K562 (cell line): ENCODE data around the gene KCNMB2. TPM values are rescaled to one million over a fixed set of nuclear protein-coding genes. Genes with fewer than 3 reads are reported as not detected.

Source experiments
- ATAC-seq: fragments of 200-7000 bp; cut with Tn5 transposase; 3 replicates; pipeline ENCODE4 v1.9.1; 2020; ENCODE audit warnings: moderate library complexity
- BruUV-seq: library from RNA; stranded (reverse); fragments of 400-500 nt; replicated peaks from 2 replicates; lab custom pipeline; 2021; lab: Mats Ljungman, UMichigan
- CTCF ChIA-PET: fragments of 300-600 bp; formaldehyde crosslinking; extraction: SDS; loops from one replicate; lab custom pipeline; 2021; ENCODE audit warnings: low intra/inter-chr PET ratio; lab: Yijun Ruan, JAX
- POLR2A ChIA-PET: fragments of 300-600, 350-650 bp; sonication (Branson Sonifier 250); formaldehyde crosslinking; extraction: SDS; loops from one replicate; lab custom pipeline; 2021; ENCODE audit warnings: antibody characterized with exemption, inconsistent platforms; lab: Yijun Ruan, JAX
- DNase-seq, 4 experiments: peaks; one replicate each; pipeline versions ENCODE4 v3.0.0 to v3.0.0-alpha.2; 2011 to 2018; ENCODE audit warnings: low spot score in 3 of 4, mixed read lengths in 3 of 4; ENCODE audit errors: extremely low read depth in 1 of 4
- FAIRE-seq: peaks from 2 replicates; lab custom pipeline; 2011; peaks lifted over from hg19 to GRCh38; lab: Jason Lieb, UNC
- H2AFZ ChIP-seq: 2 replicates; pipeline ENCODE4 v1.6.0; 2011; ENCODE audit warnings: low read depth, low read length, control low read depth, inconsistent platforms
- H3K27ac ChIP-seq: fragments of 200-600 bp; 3 replicates; pipeline ENCODE4 v1.8.0; 2011; ENCODE audit warnings: low read depth, mild to moderate bottlenecking, control low read depth, inconsistent platforms, low read length, moderate library complexity, mixed read lengths; ENCODE audit errors: extremely low read depth
- H3K27me3 ChIP-seq, 2 experiments: fragments of 300-600 bp in 1 of 2; 2 replicates in 1 of 2; 3 replicates in 1 of 2; pipeline versions ENCODE4 v1.6.0 to v1.8.0; 2011; ENCODE audit warnings: inconsistent platforms in 2 of 2, low read length in 2 of 2, mild to moderate bottlenecking in 1 of 2, mixed read lengths in 1 of 2, moderate library complexity in 1 of 2; ENCODE audit not compliant: control insufficient read depth in 2 of 2, insufficient read depth in 2 of 2
- H3K36me3 ChIP-seq: fragments of 300-600 bp; 3 replicates; pipeline ENCODE4 v1.8.0; 2011; ENCODE audit warnings: mild to moderate bottlenecking, low read length, inconsistent platforms; ENCODE audit not compliant: control insufficient read depth, insufficient read depth
- H3K4me1 ChIP-seq, 2 experiments: fragments of 200-600 bp in 1 of 2; replicated peaks in 1 of 2; 2 replicates in 1 of 2; 3 replicates in 1 of 2; pipeline versions ENCODE4 v1.5.1 to v1.8.0; 2011; ENCODE audit warnings: inconsistent platforms in 2 of 2, low read length in 2 of 2, mild to moderate bottlenecking in 1 of 2, mixed read lengths in 1 of 2, moderate library complexity in 1 of 2; ENCODE audit not compliant: control insufficient read depth in 2 of 2, insufficient read depth in 2 of 2
- H3K4me2 ChIP-seq: 2 replicates; pipeline ENCODE4 v1.6.1; 2011; ENCODE audit warnings: low read length, control low read depth, inconsistent platforms, mixed read lengths; ENCODE audit not compliant: insufficient read depth
- H3K4me3 ChIP-seq: fragments of 200-600 bp; sonication (generic), shearing (Covaris generic); 2 replicates; pipeline ENCODE4 v1.5.1; 2016; ENCODE audit warnings: control low read depth, inconsistent platforms
- H3K79me2 ChIP-seq: fragments of 200-600 bp; 3 replicates; pipeline ENCODE4 v1.8.0; 2011; ENCODE audit warnings: low read length, inconsistent platforms; ENCODE audit not compliant: control insufficient read depth, insufficient read depth
- H3K9ac ChIP-seq, 2 experiments: 2 replicates each; pipeline versions ENCODE4 v1.6.0 to v1.6.1; 2011; ENCODE audit warnings: low read depth in 2 of 2, low read length in 2 of 2, control low read depth in 1 of 2, inconsistent platforms in 1 of 2, mild to moderate bottlenecking in 1 of 2, mixed read lengths in 1 of 2; ENCODE audit not compliant: insufficient read depth in 1 of 2
- H3K9me1 ChIP-seq: one replicate; pipeline ENCODE4 v1.6.0; 2011; ENCODE audit warnings: inconsistent platforms, mild to moderate bottlenecking, low read length, moderate library complexity; ENCODE audit not compliant: control insufficient read depth, insufficient read depth
- H3K9me3 ChIP-seq: replicated peaks from 2 replicates; pipeline ENCODE4 v1.5.1; 2011; ENCODE audit warnings: low read depth, low read length, inconsistent platforms; ENCODE audit not compliant: control insufficient read depth, insufficient read depth
- H4K20me1 ChIP-seq: replicated peaks from 2 replicates; pipeline ENCODE4 v1.6.1; 2011; ENCODE audit warnings: low read length, inconsistent platforms, mixed read lengths; ENCODE audit not compliant: control insufficient read depth, insufficient read depth
- ADNP ChIP-seq: fragments of 200-800 bp; sonication (Bioruptor generic); IDR thresholded peaks from 2 replicates; pipeline ENCODE4 v1.6.1; 2016; ENCODE audit warnings: missing genetic modification characterization, missing compliant biosample characterization
- CBX3 ChIP-seq, 2 experiments: IDR thresholded peaks; 1 replicate in 1 of 2; 2 replicates in 1 of 2; pipeline ENCODE4 v1.6.1; 2012; ENCODE audit warnings: inconsistent platforms in 2 of 2, low read length in 2 of 2, borderline replicate concordance in 1 of 2, control low read depth in 1 of 2
- CXXC5 ChIP-seq: fragments of 250-450 bp; sonication (Bioruptor Pico); IDR thresholded peaks from 2 replicates; pipeline ENCODE4 v1.8.0; 2022; ENCODE audit warnings: inconsistent platforms, mild to moderate bottlenecking, moderate library complexity
- KAT7 ChIP-seq: sonication (generic); formaldehyde crosslinking; IDR thresholded peaks from 2 replicates; pipeline ENCODE4 v1.8.0; 2022; ENCODE audit warnings: missing genetic modification reagents, mild to moderate bottlenecking, borderline replicate concordance
- LARP7 ChIP-seq: fragments of 450-650 bp; IDR thresholded peaks from 2 replicates; pipeline ENCODE4 v1.6.1; 2016
- MAZ ChIP-seq, 2 experiments: fragments of 450-650 bp in 1 of 2; sonication (generic) in 1 of 2; formaldehyde crosslinking; IDR thresholded peaks in 1 of 2; conservative IDR thresholded peaks in 1 of 2; 2 replicates each; pipeline versions ENCODE4 v1.4.0 to v1.5.0; 2020; ENCODE audit warnings: mild to moderate bottlenecking in 1 of 2, missing genetic modification reagents in 1 of 2
- PCBP1 ChIP-seq: fragments of 200-400 bp; formaldehyde crosslinking; IDR thresholded peaks from 2 replicates; pipeline ENCODE4 v1.6.1; 2018; ENCODE audit warnings: mild to moderate bottlenecking, low read depth, low read length; ENCODE audit not compliant: poor library complexity, severe bottlenecking
- STAT5B ChIP-seq: fragments of 250-450 bp; sonication (Bioruptor Pico); IDR thresholded peaks from 2 replicates; pipeline ENCODE4 v1.8.0; 2021; ENCODE audit warnings: mild to moderate bottlenecking, inconsistent platforms
- TAF9B ChIP-seq: fragments of 450-650 bp; IDR thresholded peaks from 2 replicates; pipeline ENCODE4 v1.6.1; 2018; ENCODE audit warnings: mild to moderate bottlenecking; ENCODE audit not compliant: partially characterized antibody
- ZBTB1 ChIP-seq: sonication (generic); formaldehyde crosslinking; IDR thresholded peaks from 2 replicates; pipeline ENCODE4 v1.8.1; 2023; ENCODE audit warnings: missing genetic modification reagents, low read depth, mild to moderate bottlenecking, borderline replicate concordance
- ZNF184 ChIP-seq: sonication (generic); formaldehyde crosslinking; IDR thresholded peaks from 2 replicates; pipeline ENCODE4 v1.5.0; 2020; ENCODE audit warnings: missing genetic modification reagents
- ZNF551 ChIP-seq: fragments of 250-450 bp; sonication (Bioruptor Pico); IDR thresholded peaks from 2 replicates; pipeline ENCODE4 v1.5.0; 2021; ENCODE audit warnings: mild to moderate bottlenecking, moderate library complexity
- WGBS: fragments of 100-300 bp; shearing (Covaris generic); methylation state at CpG from one replicate; pipeline ENCODE4 v1.1.6; 2016; ENCODE audit warnings: low coverage, mixed read lengths; ENCODE audit not compliant: insufficient coverage; ENCODE audit errors: missing lambda C conversion rate; 5-methylcytosine and 5-hydroxymethylcytosine counted together
- in situ Hi-C: fragments of 300-500 bp; cut with MboI; formaldehyde crosslinking; loops from 4 replicates; pipeline ENCODE4 v1.15.0; 2018; ENCODE audit warnings: inconsistent platforms, mixed read lengths
- intact Hi-C: fragments of 100-400 bp; cut with micrococcal nuclease; formaldehyde crosslinking; loops from 2 replicates; pipeline ENCODE4 v1.14.2; 2022
- polyA plus RNA-seq, 8 experiments: library from polyadenylated mRNA; depleted of rRNA in 4 of 8; stranded (reverse) in 5 of 8; unstranded in 3 of 8; fragments of >200 nt; fragmentation: Nextera tagmentation in 2 of 8; fragmentation: Illumina TruSeq in 1 of 8; extraction: Ambion mirVana in 2 of 8; extraction: Trizol in 1 of 8; gene quantifications; 2 replicates each; pipeline versions ENCODE4 v1.2.1 to v1.2.3, GENCODE V29; 2011 to 2014; ENCODE audit warnings: inconsistent platforms in 1 of 8, missing spikeins in 1 of 8
- total RNA-seq, 7 experiments: library from RNA; depleted of rRNA in 6 of 7; stranded (reverse); fragments of >200 nt in 6 of 7; fragmentation: Illumina TruSeq in 2 of 7; extraction: Trizol in 2 of 7; gene quantifications; 2 replicates each; pipeline versions ENCODE4 v1.2.1 to v1.2.3, GENCODE V29; 2011 to 2021; ENCODE audit warnings: low replicate concordance in 1 of 7
- TF ChIP-seq, protein P1 (sequence below): sonication (generic); formaldehyde crosslinking; IDR thresholded peaks from 2 replicates; pipeline ENCODE4 v1.8.1; 2023; ENCODE audit warnings: mild to moderate bottlenecking, missing genetic modification reagents
- TF ChIP-seq, protein P2 (sequence below): fragments of 450-650 bp; IDR thresholded peaks from 2 replicates; pipeline ENCODE4 v1.6.1; 2016; ENCODE audit warnings: antibody characterized with exemption
- TF ChIP-seq, protein P3 (sequence below): fragments of 450-650 bp; IDR thresholded peaks from 2 replicates; pipeline ENCODE4 v1.6.1; 2017; ENCODE audit warnings: antibody characterized with exemption
- TF ChIP-seq, protein P4 (sequence below): fragments of 250-450 bp; sonication (Bioruptor Pico); IDR thresholded peaks from 2 replicates; pipeline ENCODE4 v1.8.0; 2022; ENCODE audit warnings: inconsistent platforms

Gene KCNMB2
- total and polyA plus RNA-seq, 9 of the 15 experiments (the other 6 are each of a cell fraction or from before 2014, with no cell fraction given) = 0.04 to 0.15 TPM; not detected in 7

DNA sequence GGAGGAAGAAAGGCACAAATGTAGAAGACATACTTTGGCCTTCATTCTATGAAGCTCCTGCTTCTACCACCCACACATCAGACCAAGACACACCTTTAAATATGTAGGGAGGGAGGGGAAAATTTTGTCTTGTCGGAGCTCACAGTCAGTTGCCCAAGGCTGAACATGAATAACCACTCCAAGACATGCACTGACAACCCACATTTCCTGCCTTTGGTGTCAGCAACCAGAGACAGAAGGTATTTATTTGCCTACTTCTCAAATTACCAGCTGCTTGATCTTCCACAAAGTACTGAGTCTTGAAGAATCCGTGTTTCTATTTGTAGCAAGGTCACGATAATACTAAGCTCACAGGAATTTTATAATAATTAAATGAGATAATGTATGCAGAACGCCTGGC is 169.7 kb downstream of the KCNMB2 start:
- DNase-seq = no peak

More for the DNA sequence above, 169.7 kb downstream of the KCNMB2 start:
- Histone ChIP-seq H4K20me1 (no peaks in the 10 kb centered on the region), H3K4me3 (no peak overlapping the region), H3K9me1 (no peaks in the 10 kb centered on the region), H3K36me3 (no peaks in the 10 kb centered on the region), H3K79me2 (no peaks in the 10 kb centered on the region), H3K9ac (no peak overlapping the region), H2AFZ (no peak overlapping the region), H3K27me3 (no peaks in the 10 kb centered on the region), H3K27ac (no peak overlapping the region), H3K4me2 (no peak overlapping the region), H3K4me1 (no peaks in the 10 kb centered on the region), H3K9me3 (no peaks in the 10 kb centered on the region)
- 0% methylated on average over 4 of the region's 4 CpGs for WGBS
- TF ChIP-seq LARP7 (no peak), CXXC5 (CRISPR knock-in tag) (no peak), ADNP (tag) (no peak), ZNF551 (CRISPR knock-in tag) (no peak), PCBP1 (no peak), MAZ (CRISPR knock-in tag; conservative IDR thresholded peaks at IDR 0.05 in 1 of 2, IDR thresholded peaks at IDR 0.05 in 1 of 2) (no peak), CBX3 (IDR thresholded peaks at IDR 0.05; ENCODE audit: borderline replicate concordance in 1 of 2, low read length in 2 of 2) (no peak), STAT5B (no peak), TAF9B (no peak), KAT7 (CRISPR knock-in tag) (no peak), ZNF184 (CRISPR knock-in tag) (no peak), ZBTB1 (CRISPR knock-in tag) (no peak)
- TF ChIP-seq, protein P1, sequence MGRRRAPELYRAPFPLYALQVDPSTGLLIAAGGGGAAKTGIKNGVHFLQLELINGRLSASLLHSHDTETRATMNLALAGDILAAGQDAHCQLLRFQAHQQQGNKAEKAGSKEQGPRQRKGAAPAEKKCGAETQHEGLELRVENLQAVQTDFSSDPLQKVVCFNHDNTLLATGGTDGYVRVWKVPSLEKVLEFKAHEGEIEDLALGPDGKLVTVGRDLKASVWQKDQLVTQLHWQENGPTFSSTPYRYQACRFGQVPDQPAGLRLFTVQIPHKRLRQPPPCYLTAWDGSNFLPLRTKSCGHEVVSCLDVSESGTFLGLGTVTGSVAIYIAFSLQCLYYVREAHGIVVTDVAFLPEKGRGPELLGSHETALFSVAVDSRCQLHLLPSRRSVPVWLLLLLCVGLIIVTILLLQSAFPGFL = no peak
- TF ChIP-seq, protein P2, sequence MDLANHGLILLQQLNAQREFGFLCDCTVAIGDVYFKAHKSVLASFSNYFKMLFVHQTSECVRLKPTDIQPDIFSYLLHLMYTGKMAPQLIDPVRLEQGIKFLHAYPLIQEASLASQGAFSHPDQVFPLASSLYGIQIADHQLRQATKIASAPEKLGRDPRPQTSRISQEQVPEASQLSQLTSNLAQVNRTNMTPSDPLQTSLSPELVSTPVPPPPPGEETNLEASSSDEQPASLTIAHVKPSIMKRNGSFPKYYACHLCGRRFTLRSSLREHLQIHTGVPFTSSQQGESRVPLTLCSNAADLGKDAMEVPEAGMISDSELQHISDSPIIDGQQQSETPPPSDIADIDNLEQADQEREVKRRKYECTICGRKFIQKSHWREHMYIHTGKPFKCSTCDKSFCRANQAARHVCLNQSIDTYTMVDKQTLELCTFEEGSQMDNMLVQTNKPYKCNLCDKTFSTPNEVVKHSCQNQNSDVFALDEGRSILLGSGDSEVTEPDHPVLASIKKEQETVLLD = no peak
- TF ChIP-seq, protein P3, sequence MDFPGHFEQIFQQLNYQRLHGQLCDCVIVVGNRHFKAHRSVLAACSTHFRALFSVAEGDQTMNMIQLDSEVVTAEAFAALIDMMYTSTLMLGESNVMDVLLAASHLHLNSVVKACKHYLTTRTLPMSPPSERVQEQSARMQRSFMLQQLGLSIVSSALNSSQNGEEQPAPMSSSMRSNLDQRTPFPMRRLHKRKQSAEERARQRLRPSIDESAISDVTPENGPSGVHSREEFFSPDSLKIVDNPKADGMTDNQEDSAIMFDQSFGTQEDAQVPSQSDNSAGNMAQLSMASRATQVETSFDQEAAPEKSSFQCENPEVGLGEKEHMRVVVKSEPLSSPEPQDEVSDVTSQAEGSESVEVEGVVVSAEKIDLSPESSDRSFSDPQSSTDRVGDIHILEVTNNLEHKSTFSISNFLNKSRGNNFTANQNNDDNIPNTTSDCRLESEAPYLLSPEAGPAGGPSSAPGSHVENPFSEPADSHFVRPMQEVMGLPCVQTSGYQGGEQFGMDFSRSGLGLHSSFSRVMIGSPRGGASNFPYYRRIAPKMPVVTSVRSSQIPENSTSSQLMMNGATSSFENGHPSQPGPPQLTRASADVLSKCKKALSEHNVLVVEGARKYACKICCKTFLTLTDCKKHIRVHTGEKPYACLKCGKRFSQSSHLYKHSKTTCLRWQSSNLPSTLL = no peak
- TF ChIP-seq, protein P4, sequence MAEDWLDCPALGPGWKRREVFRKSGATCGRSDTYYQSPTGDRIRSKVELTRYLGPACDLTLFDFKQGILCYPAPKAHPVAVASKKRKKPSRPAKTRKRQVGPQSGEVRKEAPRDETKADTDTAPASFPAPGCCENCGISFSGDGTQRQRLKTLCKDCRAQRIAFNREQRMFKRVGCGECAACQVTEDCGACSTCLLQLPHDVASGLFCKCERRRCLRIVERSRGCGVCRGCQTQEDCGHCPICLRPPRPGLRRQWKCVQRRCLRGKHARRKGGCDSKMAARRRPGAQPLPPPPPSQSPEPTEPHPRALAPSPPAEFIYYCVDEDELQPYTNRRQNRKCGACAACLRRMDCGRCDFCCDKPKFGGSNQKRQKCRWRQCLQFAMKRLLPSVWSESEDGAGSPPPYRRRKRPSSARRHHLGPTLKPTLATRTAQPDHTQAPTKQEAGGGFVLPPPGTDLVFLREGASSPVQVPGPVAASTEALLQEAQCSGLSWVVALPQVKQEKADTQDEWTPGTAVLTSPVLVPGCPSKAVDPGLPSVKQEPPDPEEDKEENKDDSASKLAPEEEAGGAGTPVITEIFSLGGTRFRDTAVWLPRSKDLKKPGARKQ (CRISPR knock-in tag) = no peak
- CTCF ChIA-PET = no interaction called here
- POLR2A ChIA-PET = interaction anchor here (0.5 kb wide), 1 partner anchor 21 kb away, joined by 3 read pairs; no protein-coding TSS in a partner anchor
- no TSS peak for BruUV-seq
- ATAC-seq = no peak
- intact Hi-C loops = no loop called here
- FAIRE-seq = no peak
- in situ Hi-C loops = no loop called here
